H1 (cell line): ENCODE results near the gene POLA2. TPM values are rescaled to one million over a fixed set of nuclear protein-coding genes. Genes with fewer than 3 reads are reported as not detected.

ENCODE experiments used
- CTCF ChIA-PET: fragments of 300-600 bp; sonication (Branson Sonifier 250); formaldehyde crosslinking; loops from one replicate; lab custom pipeline; 2021; ENCODE audit not compliant: partially characterized antibody; lab: Charles Lee
- POLR2A ChIA-PET: fragments of 300-600 bp; sonication (Branson Sonifier 250); formaldehyde crosslinking; loops from one replicate; lab custom pipeline; 2021; ENCODE audit warnings: inconsistent platforms; ENCODE audit not compliant: partially characterized antibody; lab: Charles Lee
- DNase-seq, 2 experiments: peaks; one replicate each; pipeline versions ENCODE4 v3.0.0 to v3.0.0-alpha.2; 2010 to 2022; ENCODE audit warnings: low spot score in 2 of 2, low read depth in 1 of 2, mixed read lengths in 1 of 2
- FAIRE-seq: peaks from 2 replicates; lab custom pipeline; 2011; peaks lifted over from hg19 to GRCh38; lab: Jason Lieb, UNC
- H2AFZ ChIP-seq: 2 replicates; pipeline ENCODE4 v1.8.1; 2012; ENCODE audit warnings: low read length, inconsistent platforms
- H2AK5ac ChIP-seq: 2 replicates; pipeline ENCODE4 v1.6.1; 2013; ENCODE audit warnings: low read depth, low read length
- H2BK120ac ChIP-seq: replicated peaks from 2 replicates; pipeline ENCODE3; 2013; ENCODE audit warnings: low read depth, low read length, inconsistent platforms
- H2BK12ac ChIP-seq: 2 replicates; pipeline ENCODE4 v1.6.1; 2013; ENCODE audit warnings: low read depth, low read length
- H2BK15ac ChIP-seq: 2 replicates; pipeline ENCODE4 v1.6.1; 2013; ENCODE audit warnings: low read length
- H2BK20ac ChIP-seq: 2 replicates; pipeline ENCODE4 v1.6.1; 2013; ENCODE audit warnings: low read length
- H2BK5ac ChIP-seq: 2 replicates; pipeline ENCODE4 v1.6.1; 2013; ENCODE audit warnings: low read depth, low read length
- H3K14ac ChIP-seq: 2 replicates; pipeline ENCODE4 v1.6.1; 2013; ENCODE audit warnings: inconsistent platforms; ENCODE audit not compliant: insufficient read length
- H3K18ac ChIP-seq: 2 replicates; pipeline ENCODE4 v1.6.1; 2013; ENCODE audit warnings: low read length; ENCODE audit errors: extremely low read depth
- H3K23ac ChIP-seq: 2 replicates; pipeline ENCODE4 v1.6.1; 2013; ENCODE audit warnings: inconsistent platforms; ENCODE audit not compliant: insufficient read length
- H3K23me2 ChIP-seq: 2 replicates; pipeline ENCODE4 v1.6.1; 2013; ENCODE audit warnings: low read depth, low read length
- H3K27ac ChIP-seq: 2 replicates; pipeline ENCODE4 v1.6.1; 2011; ENCODE audit warnings: low read depth, low read length, inconsistent platforms
- H3K27me3 ChIP-seq, 4 experiments: replicated peaks in 1 of 4; 1 replicate in 1 of 4; 2 replicates in 3 of 4; pipeline versions ENCODE4 v1.6.1 to v1.8.1; 2011 to 2013; ENCODE audit warnings: low read length in 3 of 4, mild to moderate bottlenecking in 3 of 4, inconsistent platforms in 2 of 4, mixed read lengths in 2 of 4, moderate library complexity in 1 of 4; ENCODE audit not compliant: control insufficient read depth in 3 of 4, insufficient read depth in 3 of 4; ENCODE audit errors: extremely low read depth in 1 of 4
- H3K36me3 ChIP-seq, 4 experiments: 2 replicates each; pipeline versions ENCODE4 v1.6.1 to v1.8.1; 2011 to 2013; ENCODE audit warnings: mild to moderate bottlenecking in 4 of 4, low read length in 3 of 4, moderate library complexity in 2 of 4, control low read depth in 1 of 4, inconsistent platforms in 1 of 4; ENCODE audit not compliant: insufficient read depth in 4 of 4, control insufficient read depth in 2 of 4
- H3K4ac ChIP-seq: replicated peaks from 2 replicates; pipeline ENCODE3; 2013; ENCODE audit warnings: low read length, low read depth, mixed read lengths, inconsistent platforms; ENCODE audit not compliant: insufficient read length
- H3K4me1 ChIP-seq, 4 experiments: replicated peaks in 1 of 4; 1 replicate in 1 of 4; 2 replicates in 3 of 4; pipeline versions ENCODE4 v1.6.1 to v1.8.1; 2011 to 2013; ENCODE audit warnings: low read length in 3 of 4, inconsistent platforms in 2 of 4, mixed read lengths in 1 of 4; ENCODE audit not compliant: insufficient read depth in 4 of 4, control insufficient read depth in 3 of 4
- H3K4me2 ChIP-seq, 2 experiments: 2 replicates each; pipeline versions ENCODE4 v1.6.1 to v1.8.1; 2011 to 2013; ENCODE audit warnings: low read depth in 2 of 2, low read length in 2 of 2, control low read depth in 1 of 2, inconsistent platforms in 1 of 2, mild to moderate bottlenecking in 1 of 2; ENCODE audit not compliant: insufficient read depth in 1 of 2
- H3K4me3 ChIP-seq, 4 experiments: fragments of 200-600, 300-600 bp in 1 of 4; sonication (generic), shearing (Covaris generic), sonication (Bioruptor Twin) in 1 of 4; 2 replicates each; pipeline versions ENCODE4 v1.5.1 to v1.8.1; 2011 to 2016; ENCODE audit warnings: low read length in 4 of 4, low read depth in 3 of 4, control low read depth in 2 of 4, inconsistent platforms in 2 of 4, mild to moderate bottlenecking in 2 of 4, mixed read lengths in 1 of 4, moderate library complexity in 1 of 4; ENCODE audit not compliant: insufficient read depth in 2 of 4; ENCODE audit errors: extremely low read depth in 1 of 4
- H3K56ac ChIP-seq: replicated peaks from 2 replicates; pipeline ENCODE3; 2013; ENCODE audit warnings: low read depth, mild to moderate bottlenecking, mixed read lengths, low read length, inconsistent platforms; ENCODE audit not compliant: insufficient read length
- H3K79me1 ChIP-seq: 2 replicates; pipeline ENCODE4 v1.6.1; 2013; ENCODE audit warnings: low read depth, low read length, control low read depth
- H3K79me2 ChIP-seq, 2 experiments: 2 replicates each; pipeline versions ENCODE4 v1.6.1 to v1.8.1; 2012 to 2013; ENCODE audit warnings: low read length in 2 of 2, mild to moderate bottlenecking in 2 of 2, inconsistent platforms in 1 of 2; ENCODE audit not compliant: insufficient read depth in 2 of 2, control insufficient read depth in 1 of 2
- H3K9ac ChIP-seq, 4 experiments: replicated peaks in 1 of 4; 1 replicate in 1 of 4; 2 replicates in 3 of 4; pipeline versions ENCODE4 v1.6.1 to v1.8.1; 2011 to 2013; ENCODE audit warnings: low read depth in 3 of 4, low read length in 3 of 4, control low read depth in 2 of 4, mild to moderate bottlenecking in 2 of 4, moderate library complexity in 2 of 4, inconsistent platforms in 1 of 4; ENCODE audit errors: extremely low read depth in 1 of 4
- H3K9me3 ChIP-seq, 2 experiments: 2 replicates each; pipeline versions ENCODE4 v1.6.1 to v1.8.1; 2012 to 2013; ENCODE audit warnings: mild to moderate bottlenecking in 2 of 2, moderate library complexity in 2 of 2, control low read depth in 1 of 2, inconsistent platforms in 1 of 2, low read depth in 1 of 2, low read length in 1 of 2, mixed read lengths in 1 of 2; ENCODE audit not compliant: insufficient read depth in 2 of 2
- H4K20me1 ChIP-seq, 2 experiments: replicated peaks in 1 of 2; 2 replicates each; pipeline versions ENCODE3 to v1.8.1; 2011 to 2013; ENCODE audit warnings: inconsistent platforms in 2 of 2, low read length in 2 of 2, mild to moderate bottlenecking in 1 of 2; ENCODE audit not compliant: insufficient read depth in 2 of 2, control insufficient read depth in 1 of 2
- H4K5ac ChIP-seq: 2 replicates; pipeline ENCODE4 v1.6.1; 2013; ENCODE audit warnings: low read length, low read depth, mixed read lengths, inconsistent platforms; ENCODE audit not compliant: insufficient read length
- H4K8ac ChIP-seq: 2 replicates; pipeline ENCODE4 v1.8.0; 2013; ENCODE audit warnings: mild to moderate bottlenecking, moderate library complexity, low read length, inconsistent platforms; ENCODE audit not compliant: insufficient read depth; ENCODE audit errors: extremely low read depth
- H4K91ac ChIP-seq: replicated peaks from 2 replicates; pipeline ENCODE3; 2013; ENCODE audit warnings: low read length, mixed read lengths, inconsistent platforms; ENCODE audit not compliant: insufficient read length
- BACH1 ChIP-seq: IDR thresholded peaks from 2 replicates; pipeline ENCODE4 v1.6.1; 2012; ENCODE audit warnings: low read length, improper control_type of control experiment
- CHD1 ChIP-seq: IDR thresholded peaks from 2 replicates; pipeline ENCODE4 v1.6.1; 2012; ENCODE audit warnings: low read depth, low read length, improper control_type of control experiment
- CHD2 ChIP-seq: IDR thresholded peaks from 2 replicates; pipeline ENCODE4 v1.6.1; 2012; ENCODE audit warnings: low read length, improper control_type of control experiment
- FOSL1 ChIP-seq: IDR thresholded peaks from 2 replicates; pipeline ENCODE4 v1.6.1; 2011; ENCODE audit warnings: mild to moderate bottlenecking, low read depth, low read length, moderate library complexity; ENCODE audit not compliant: insufficient read depth
- JUND ChIP-seq: IDR thresholded peaks from 2 replicates; pipeline ENCODE4 v1.6.1; 2011; ENCODE audit warnings: mild to moderate bottlenecking, improper control_type of control experiment, low read length
- KDM1A ChIP-seq: fragments of 200-600, 300-600 bp; sonication (generic); IDR thresholded peaks from 2 replicates; pipeline ENCODE4 v1.7.1; 2016; ENCODE audit warnings: mild to moderate bottlenecking, low read length, borderline replicate concordance
- KDM4A ChIP-seq: IDR thresholded peaks from one replicate; pipeline ENCODE4 v1.7.1; 2012; ENCODE audit warnings: low read depth, mild to moderate bottlenecking, moderate library complexity, low read length, inconsistent platforms; ENCODE audit not compliant: severe bottlenecking
- KDM5A ChIP-seq: fragments of 200-600 bp; IDR thresholded peaks from 2 replicates; pipeline ENCODE4 v1.7.1; 2012; ENCODE audit warnings: mild to moderate bottlenecking, low read length, inconsistent platforms, mixed read lengths
- MAFK ChIP-seq: IDR thresholded peaks from 2 replicates; pipeline ENCODE4 v1.6.1; 2012; ENCODE audit warnings: low read depth, mild to moderate bottlenecking, improper control_type of control experiment, low read length
- NANOG ChIP-seq: IDR thresholded peaks from 2 replicates; pipeline ENCODE4 v1.6.1; 2011; ENCODE audit warnings: low read length, low read depth, mild to moderate bottlenecking, inconsistent platforms; ENCODE audit not compliant: insufficient read depth, poor library complexity, severe bottlenecking
- RXRA ChIP-seq: IDR thresholded peaks from 2 replicates; pipeline ENCODE4 v1.6.1; 2011; ENCODE audit warnings: low read depth, mild to moderate bottlenecking, low read length, moderate library complexity; ENCODE audit not compliant: insufficient read depth
- TBP ChIP-seq: IDR thresholded peaks from 2 replicates; pipeline ENCODE4 v1.6.1; 2011; ENCODE audit warnings: low read depth, low read length, improper control_type of control experiment
- TCF12 ChIP-seq: IDR thresholded peaks from 2 replicates; pipeline ENCODE4 v1.6.1; 2011; ENCODE audit warnings: low read depth, mild to moderate bottlenecking, low read length
- WGBS, 2 experiments: shearing (Covaris generic) in 1 of 2; methylation state at CpG; one replicate each; pipeline versions ENCODE4 v1.1.6 to v1.1.7; 2013 to 2015; ENCODE audit warnings: low lambda C conversion rate in 2 of 2, mixed read lengths in 2 of 2, inconsistent platforms in 1 of 2, low coverage in 1 of 2, missing lambda C conversion rate in 1 of 2; ENCODE audit not compliant: insufficient replicate concordance in 2 of 2, insufficient coverage in 1 of 2, insufficient read length in 1 of 2; ENCODE audit errors: extremely low coverage in 1 of 2, missing lambda C conversion rate in 1 of 2; 5-methylcytosine and 5-hydroxymethylcytosine counted together
- polyA plus RNA-seq, 7 experiments: library from polyadenylated mRNA; depleted of rRNA in 3 of 7; stranded (reverse) in 5 of 7; unstranded in 2 of 7; fragments of >200 nt in 5 of 7; fragments of 200-250 nt in 2 of 7; gene quantifications; 1 replicate in 5 of 7; 2 replicates in 1 of 7; 4 replicates in 1 of 7; pipeline versions ENCODE4 v1.2.1 to v1.2.3, GENCODE V29; 2011 to 2013; ENCODE audit warnings: missing spikeins in 2 of 7, mixed read lengths in 2 of 7
- total RNA-seq: library from RNA; stranded (reverse); fragmentation: NEBNext Ultra II Directional; extraction: Animal tissue kit (Norgen Biotek cat#: 25700); gene quantifications from 2 replicates; pipeline ENCODE4 v1.2.1, GENCODE V29; 2021
- TF ChIP-seq, protein P1 (sequence below): IDR thresholded peaks from 2 replicates; pipeline ENCODE4 v1.6.1; 2011; ENCODE audit warnings: low read depth, mild to moderate bottlenecking, low read length; ENCODE audit not compliant: insufficient read depth

Gene POLA2
- total and polyA plus RNA-seq, 2 of the 8 experiments (the other 6 are each of a cell fraction or from before 2014, with no cell fraction given): 31.2 to 55.9 TPM

GRCh38 chr11:65224930-65225278 is 36.9 kb upstream of the POLA2 start:
- Histone ChIP-seq H3K23me2 (peaks cover 3% of the 10 kb centered on the region; the same call in 1 of the 2 replicates), H3K36me3 (peaks cover 3 to 8% (median 4%) of the 10 kb centered on the region in 4 experiments; a peak in 4 of 8 replicates), H3K4me3 (peak overlapping the region in 1 of 4 experiments; percentile 60; a peak in 2 of 8 replicates), H3K4me2 (peak overlapping the region; percentile 49 to 67), H3K79me1 (no peaks in the 10 kb centered on the region), H4K5ac (peak overlapping the region; percentile 31), H3K56ac (no peak overlapping the region), H2AFZ (0 out of 2 replicates have a peak overlapping the region, but pooled peaks have one; percentile 3), H3K4ac (peak overlapping the region; percentile 47), H3K9me3 (no peaks in the 10 kb centered on the region), H3K14ac (no peak overlapping the region), H2BK120ac (no peak overlapping the region), H2BK15ac (no peak overlapping the region), H4K8ac (no peak overlapping the region; the same call in 1 of the 2 replicates), H2BK5ac (peak overlapping the region; percentile 80; the same call in 1 of the 2 replicates), H2AK5ac (no peak overlapping the region; the same call in 1 of the 2 replicates), H2BK20ac (no peak overlapping the region), H3K9ac (no peak overlapping the region), H2BK12ac (no peak overlapping the region), H3K27me3 (no peaks in the 10 kb centered on the region), H4K91ac (peak overlapping the region; percentile 69), H4K20me1 (no peaks in the 10 kb centered on the region), H3K4me1 (peaks cover 0 to 9% (median 7%) of the 10 kb centered on the region in 4 experiments; a peak in 6 of 7 replicates), H3K79me2 (no peaks in the 10 kb centered on the region), H3K27ac (no peak overlapping the region; the same call in 1 of the 2 replicates), H3K23ac (no peak overlapping the region), H3K18ac (peak overlapping the region; percentile 66)
- WGBS, 2 experiments: 32% methylated on average over 5 of the region's 5 CpGs; no CpG with 5 or more reads in 1 of the 2 experiments
- FAIRE-seq: no peak
- ChIA-PET POLR2A (interaction anchor here (0.6 to 18.1 kb wide), 17 partner anchors 9 to 221 kb away, joined by 3 to 324 read pairs (median 4); partner anchors contain the start of genes CAPN1, CDC42EP2 and POLA2), CTCF (interaction anchor here (0.7 to 15.4 kb wide), 16 partner anchors 7 to 105 kb away, joined by 3 to 258 read pairs (median 6); partner anchors contain the start of gene POLA2)
- no peak for DNase-seq
- TF ChIP-seq RXRA (no peak), JUND (no peak), MAFK (no peak), TCF12 (no peak), NANOG (no peak), CHD1 (no peak), CHD2 (no peak), KDM4A (no peak), TBP (no peak), KDM1A (no peak), KDM5A (no peak), FOSL1 (no peak), BACH1 (no peak)
- TF ChIP-seq, protein P1, sequence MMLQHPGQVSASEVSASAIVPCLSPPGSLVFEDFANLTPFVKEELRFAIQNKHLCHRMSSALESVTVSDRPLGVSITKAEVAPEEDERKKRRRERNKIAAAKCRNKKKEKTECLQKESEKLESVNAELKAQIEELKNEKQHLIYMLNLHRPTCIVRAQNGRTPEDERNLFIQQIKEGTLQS: no peak
